Measurements from ENCODE around the gene CLCN6. TPM values are rescaled to one million over a fixed set of nuclear protein-coding genes. Genes with fewer than 3 reads are reported as not detected.

CLCN6 gene
- total RNA-seq, 2 experiments from 2014 or later: 9.6 to 13.3 TPM

GRCh38 chr1:11842154-11843041 lies 36.4 kb downstream of the CLCN6 start:
- H3K9me3 Mint-ChIP-seq: no peaks in the 10 kb centered on the region
- no peak for DNase-seq
- H3K4me3 Mint-ChIP-seq: no peak overlapping the region
- H3K4me1 Mint-ChIP-seq: peaks cover 2% of the 10 kb centered on the region
- no peaks in the 10 kb centered on the region for H3K27me3 Mint-ChIP-seq
- no peak overlapping the region for H3K27ac Mint-ChIP-seq
- peaks cover 17% of the 10 kb centered on the region for H3K36me3 Mint-ChIP-seq

- no peaks in the 10 kb centered on the region for H3K4me1 Mint-ChIP-seq
- DNase-seq: no peak
Measured at GRCh38 chr1:11845641-11846335, 39.8 kb downstream of the CLCN6 start.

GRCh38 chr1:11847667-11848372 lies 41.8 kb downstream of the CLCN6 start, which contains the start of gene NPPA:
TSS of gene NPPA (minus strand) at chr1:11847783. CDS start at chr1:11847684, 99 bp downstream.
- Mint-ChIP-seq H3K4me1 (no peaks in the 10 kb centered on the region), H3K36me3 (peaks cover 12% of the 10 kb centered on the region), H3K4me3 (no peak within 1 kb of the TSS), H3K27me3 (peaks cover 4% of the 10 kb centered on the region), H3K27ac (no peak within 1 kb of the TSS), H3K9me3 (no peaks in the 10 kb centered on the region)
- DNase-seq: no peak

More at GRCh38 chr1:11845641-11846335, 39.8 kb downstream of the CLCN6 start:
- H3K4me3 Mint-ChIP-seq: no peak overlapping the region
- peaks cover 16% of the 10 kb centered on the region for H3K36me3 Mint-ChIP-seq
- H3K27me3 Mint-ChIP-seq: no peaks in the 10 kb centered on the region
- H3K9me3 Mint-ChIP-seq: no peaks in the 10 kb centered on the region
- H3K27ac Mint-ChIP-seq: no peak overlapping the region

GRCh38 chr1:11848373-11848700 lies 42.3 kb downstream of the CLCN6 start:
- H3K36me3 Mint-ChIP-seq: peaks cover 12% of the 10 kb centered on the region
- no peak overlapping the region for H3K4me3 Mint-ChIP-seq
- no peaks in the 10 kb centered on the region for H3K9me3 Mint-ChIP-seq
- no peak overlapping the region for H3K27ac Mint-ChIP-seq
- H3K4me1 Mint-ChIP-seq: no peaks in the 10 kb centered on the region
- no peak for DNase-seq
- H3K27me3 Mint-ChIP-seq: peaks cover 9% of the 10 kb centered on the region

GRCh38 chr1:11850156-11850555 lies 44.2 kb downstream of the CLCN6 start:
- no peak for DNase-seq
- H3K36me3 Mint-ChIP-seq: peaks cover 6% of the 10 kb centered on the region
- H3K27me3 Mint-ChIP-seq: peaks cover 22% of the 10 kb centered on the region
- H3K9me3 Mint-ChIP-seq: no peaks in the 10 kb centered on the region
- H3K27ac Mint-ChIP-seq: no peak overlapping the region
- no peaks in the 10 kb centered on the region for H3K4me1 Mint-ChIP-seq
- no peak overlapping the region for H3K4me3 Mint-ChIP-seq

GRCh38 chr1:11851180-11851579 lies 45.2 kb downstream of the CLCN6 start:
- H3K4me3 Mint-ChIP-seq: no peak overlapping the region
- H3K9me3 Mint-ChIP-seq: no peaks in the 10 kb centered on the region
- peaks cover 2% of the 10 kb centered on the region for H3K36me3 Mint-ChIP-seq
- H3K27ac Mint-ChIP-seq: no peak overlapping the region
- H3K4me1 Mint-ChIP-seq: no peaks in the 10 kb centered on the region
- H3K27me3 Mint-ChIP-seq: peaks cover 32% of the 10 kb centered on the region
- DNase-seq: no peak

- Mint-ChIP-seq H3K27me3 (peaks cover 61% of the 10 kb centered on the region), H3K4me3 (no peak overlapping the region), H3K9me3 (no peaks in the 10 kb centered on the region), H3K36me3 (no peaks in the 10 kb centered on the region), H3K4me1 (peaks cover 12% of the 10 kb centered on the region), H3K27ac (no peak overlapping the region)
- no peak for DNase-seq
Measured at GRCh38 chr1:11854519-11854918, 48.5 kb downstream of the CLCN6 start.

GRCh38 chr1:11855430-11855829 lies 49.4 kb downstream of the CLCN6 start:
- peaks cover 70% of the 10 kb centered on the region for H3K27me3 Mint-ChIP-seq
- DNase-seq: no peak
- no peak overlapping the region for H3K27ac Mint-ChIP-seq
- H3K4me3 Mint-ChIP-seq: no peak overlapping the region
- no peaks in the 10 kb centered on the region for H3K36me3 Mint-ChIP-seq
- no peaks in the 10 kb centered on the region for H3K9me3 Mint-ChIP-seq
- H3K4me1 Mint-ChIP-seq: peaks cover 12% of the 10 kb centered on the region

- Mint-ChIP-seq H3K27ac (no peak overlapping the region), H3K27me3 (peaks cover 74% of the 10 kb centered on the region), H3K9me3 (no peaks in the 10 kb centered on the region), H3K36me3 (no peaks in the 10 kb centered on the region), H3K4me3 (no peak overlapping the region), H3K4me1 (peaks cover 12% of the 10 kb centered on the region)
- no peak for DNase-seq
Measured at GRCh38 chr1:11856698-11857097, 50.7 kb downstream of the CLCN6 start.

- no peak overlapping the region for H3K27ac Mint-ChIP-seq
- H3K27me3 Mint-ChIP-seq: peaks cover 78% of the 10 kb centered on the region
- no peak for DNase-seq
- no peaks in the 10 kb centered on the region for H3K9me3 Mint-ChIP-seq
- no peaks in the 10 kb centered on the region for H3K36me3 Mint-ChIP-seq
- no peak overlapping the region for H3K4me3 Mint-ChIP-seq
- peaks cover 12% of the 10 kb centered on the region for H3K4me1 Mint-ChIP-seq
Measured at GRCh38 chr1:11857164-11857851, 51.3 kb downstream of the CLCN6 start.

GRCh38 chr1:11858158-11858557 lies 52.2 kb downstream of the CLCN6 start:
- no peaks in the 10 kb centered on the region for H3K9me3 Mint-ChIP-seq
- no peak overlapping the region for H3K27ac Mint-ChIP-seq
- peaks cover 83% of the 10 kb centered on the region for H3K27me3 Mint-ChIP-seq
- H3K36me3 Mint-ChIP-seq: no peaks in the 10 kb centered on the region
- H3K4me3 Mint-ChIP-seq: no peak overlapping the region
- DNase-seq: no peak
- H3K4me1 Mint-ChIP-seq: peaks cover 12% of the 10 kb centered on the region

GRCh38 chr1:11858613-11858967 lies 52.6 kb downstream of the CLCN6 start, which contains the start of gene NPPB:
TSS of gene NPPB (minus strand) at chr1:11858945. CDS start at chr1:11858833, 112 bp downstream.
- Mint-ChIP-seq H3K9me3 (no peaks in the 10 kb centered on the region), H3K4me1 (peaks cover 12% of the 10 kb centered on the region), H3K36me3 (no peaks in the 10 kb centered on the region), H3K27me3 (peaks cover 83% of the 10 kb centered on the region), H3K27ac (no peak within 1 kb of the TSS), H3K4me3 (no peak within 1 kb of the TSS)
- no peak for DNase-seq

- no peaks in the 10 kb centered on the region for H3K36me3 Mint-ChIP-seq
- peaks cover 12% of the 10 kb centered on the region for H3K4me1 Mint-ChIP-seq
- H3K27ac Mint-ChIP-seq: no peak overlapping the region
- no peak overlapping the region for H3K4me3 Mint-ChIP-seq
- no peaks in the 10 kb centered on the region for H3K9me3 Mint-ChIP-seq
- peaks cover 84% of the 10 kb centered on the region for H3K27me3 Mint-ChIP-seq
- DNase-seq: peak; percentile 77
Measured at GRCh38 chr1:11858968-11859871, 53.2 kb downstream of the CLCN6 start.

GRCh38 chr1:11860083-11860482 lies 54.1 kb downstream of the CLCN6 start:
- DNase-seq: no peak
- Mint-ChIP-seq H3K4me3 (no peak overlapping the region), H3K27me3 (peaks cover 83% of the 10 kb centered on the region), H3K27ac (no peak overlapping the region), H3K36me3 (no peaks in the 10 kb centered on the region), H3K9me3 (no peaks in the 10 kb centered on the region), H3K4me1 (peaks cover 12% of the 10 kb centered on the region)

All from activated naive CD8-positive, alpha-beta T cell treated with anti-CD3 and anti-CD28 coated beads for 36 hours (primary cell).